ENCODE results near the gene ATXN7L3.

DNA sequence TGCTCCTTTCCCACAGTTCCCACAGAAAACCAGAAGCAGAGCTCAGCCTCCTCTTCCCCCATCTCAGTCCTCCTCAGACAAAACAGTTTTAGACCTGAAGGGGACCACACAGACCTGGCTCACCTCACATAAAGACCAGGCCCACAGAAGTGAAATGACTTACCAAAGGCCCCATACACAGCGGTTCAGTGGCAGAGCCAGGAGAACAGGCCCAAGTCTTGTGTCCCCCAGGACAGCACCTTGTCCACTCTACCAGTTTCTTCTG lies 14.5 kb upstream of the ATXN7L3 start:
- TF ChIP-seq, protein P1, sequence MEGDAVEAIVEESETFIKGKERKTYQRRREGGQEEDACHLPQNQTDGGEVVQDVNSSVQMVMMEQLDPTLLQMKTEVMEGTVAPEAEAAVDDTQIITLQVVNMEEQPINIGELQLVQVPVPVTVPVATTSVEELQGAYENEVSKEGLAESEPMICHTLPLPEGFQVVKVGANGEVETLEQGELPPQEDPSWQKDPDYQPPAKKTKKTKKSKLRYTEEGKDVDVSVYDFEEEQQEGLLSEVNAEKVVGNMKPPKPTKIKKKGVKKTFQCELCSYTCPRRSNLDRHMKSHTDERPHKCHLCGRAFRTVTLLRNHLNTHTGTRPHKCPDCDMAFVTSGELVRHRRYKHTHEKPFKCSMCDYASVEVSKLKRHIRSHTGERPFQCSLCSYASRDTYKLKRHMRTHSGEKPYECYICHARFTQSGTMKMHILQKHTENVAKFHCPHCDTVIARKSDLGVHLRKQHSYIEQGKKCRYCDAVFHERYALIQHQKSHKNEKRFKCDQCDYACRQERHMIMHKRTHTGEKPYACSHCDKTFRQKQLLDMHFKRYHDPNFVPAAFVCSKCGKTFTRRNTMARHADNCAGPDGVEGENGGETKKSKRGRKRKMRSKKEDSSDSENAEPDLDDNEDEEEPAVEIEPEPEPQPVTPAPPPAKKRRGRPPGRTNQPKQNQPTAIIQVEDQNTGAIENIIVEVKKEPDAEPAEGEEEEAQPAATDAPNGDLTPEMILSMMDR (conservative IDR thresholded peaks at IDR 0.05), result no peak
- no peak for TF ChIP-seq EZH2 (IDR thresholded peaks at IDR 0.05; ENCODE audit: low read depth)

Data from PC-9 (cell line).